ENCODE results near the gene PDE10A.

DNA sequence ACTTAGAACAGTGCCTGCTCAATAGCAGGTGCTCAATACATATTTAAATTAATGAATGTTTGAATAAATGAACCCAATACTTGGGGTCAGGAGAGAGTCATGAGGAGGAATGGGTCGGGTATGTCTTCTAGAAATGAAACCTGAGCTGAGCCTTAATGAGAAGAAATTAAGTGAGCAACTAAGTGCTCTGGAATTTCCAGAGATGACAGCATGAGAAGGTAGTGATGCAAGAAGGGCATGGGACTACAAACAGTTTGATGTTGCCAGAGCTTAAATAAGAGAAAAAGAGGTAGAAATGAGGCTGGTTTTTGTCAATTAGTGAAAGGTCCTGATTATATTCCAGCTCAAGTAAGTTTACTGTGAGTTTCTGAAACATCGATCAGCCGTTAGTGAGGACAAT lies 82.9 kb downstream of the PDE10A start:
- TF ChIP-seq GATA2 (IDR thresholded peaks at IDR 0.05; ENCODE audit: low read depth, low read length) (no peak), GATA3 (IDR thresholded peaks at IDR 0.05; ENCODE audit: low read depth, low read length) (no peak)

All from SH-SY5Y (cell line).